Cardiac muscle cell (in vitro differentiated cells and primary cell): ENCODE data around the gene CLDN12. TPM values are rescaled to one million over a fixed set of nuclear protein-coding genes. Genes with fewer than 3 reads are reported as not detected.

Source experiments
- DNase-seq, 2 donors: peaks; one replicate each; pipeline versions ENCODE4 v3.0.0 to v3.0.0-alpha.2; 2010 to 2017; ENCODE audit warnings: low read depth in 1 of 2, low spot score in 1 of 2
- H3K27ac ChIP-seq: fragments of 200-600 bp; sonication (generic); 2 replicates; pipeline ENCODE4 v1.5.1; 2016
- H3K27me3 ChIP-seq: fragments of 200-600 bp; sonication (generic); 2 replicates; pipeline ENCODE4 v1.6.0; 2016; ENCODE audit warnings: control low read depth
- H3K36me3 ChIP-seq: fragments of 200-600 bp; sonication (generic); 2 replicates; pipeline ENCODE4 v1.5.1; 2016; ENCODE audit warnings: control low read depth
- H3K4me1 ChIP-seq: fragments of 200-600 bp; sonication (generic); 2 replicates; pipeline ENCODE4 v1.8.1; 2017; ENCODE audit warnings: low read depth, mild to moderate bottlenecking, mixed run types
- H3K4me3 ChIP-seq: fragments of 200-600 bp; sonication (generic); 2 replicates; pipeline ENCODE4 v1.5.1; 2016; ENCODE audit warnings: mild to moderate bottlenecking
- H3K9me3 ChIP-seq: fragments of 200-600 bp; sonication (generic); 2 replicates; pipeline ENCODE4 v1.5.1; 2017; ENCODE audit warnings: low read depth, mild to moderate bottlenecking, control low read depth
- polyA plus RNA-seq: library from polyadenylated mRNA; unstranded; fragments of >200 nt; fragmentation: Nextera tagmentation; extraction: Ambion mirVana; gene quantifications from 2 replicates; pipeline ENCODE4 v1.2.1, GENCODE V29; 2016
- total RNA-seq: library from RNA; depleted of rRNA; stranded (reverse); fragments of >200 nt; gene quantifications from 2 replicates; pipeline ENCODE4 v1.2.3, GENCODE V29; 2016
- TF ChIP-seq, protein P1 (sequence below): IDR thresholded peaks from 2 replicates; pipeline ENCODE4 v1.5.1; 2012; ENCODE audit warnings: low read depth, mild to moderate bottlenecking, low read length

Gene CLDN12
- total and polyA plus RNA-seq, 2 experiments from 2014 or later: 23.7 to 25.8 TPM

- DNase-seq: no peak
- H3K27me3 ChIP-seq: no peaks in the 10 kb centered on the region
- H3K36me3 ChIP-seq: peaks cover 12% of the 10 kb centered on the region
- no peak overlapping the region for H3K4me3 ChIP-seq
- TF ChIP-seq, protein P1, sequence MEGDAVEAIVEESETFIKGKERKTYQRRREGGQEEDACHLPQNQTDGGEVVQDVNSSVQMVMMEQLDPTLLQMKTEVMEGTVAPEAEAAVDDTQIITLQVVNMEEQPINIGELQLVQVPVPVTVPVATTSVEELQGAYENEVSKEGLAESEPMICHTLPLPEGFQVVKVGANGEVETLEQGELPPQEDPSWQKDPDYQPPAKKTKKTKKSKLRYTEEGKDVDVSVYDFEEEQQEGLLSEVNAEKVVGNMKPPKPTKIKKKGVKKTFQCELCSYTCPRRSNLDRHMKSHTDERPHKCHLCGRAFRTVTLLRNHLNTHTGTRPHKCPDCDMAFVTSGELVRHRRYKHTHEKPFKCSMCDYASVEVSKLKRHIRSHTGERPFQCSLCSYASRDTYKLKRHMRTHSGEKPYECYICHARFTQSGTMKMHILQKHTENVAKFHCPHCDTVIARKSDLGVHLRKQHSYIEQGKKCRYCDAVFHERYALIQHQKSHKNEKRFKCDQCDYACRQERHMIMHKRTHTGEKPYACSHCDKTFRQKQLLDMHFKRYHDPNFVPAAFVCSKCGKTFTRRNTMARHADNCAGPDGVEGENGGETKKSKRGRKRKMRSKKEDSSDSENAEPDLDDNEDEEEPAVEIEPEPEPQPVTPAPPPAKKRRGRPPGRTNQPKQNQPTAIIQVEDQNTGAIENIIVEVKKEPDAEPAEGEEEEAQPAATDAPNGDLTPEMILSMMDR: no peak
- H3K9me3 ChIP-seq: no peaks in the 10 kb centered on the region
- H3K4me1 ChIP-seq: no peaks in the 10 kb centered on the region
- H3K27ac ChIP-seq: no peak overlapping the region
Observed at GRCh38 chr7:90407484-90407821, 4.2 kb downstream of the CLDN12 start.

GRCh38 chr7:90408142-90408541 lies 4.9 kb downstream of the CLDN12 start:
- H3K9me3 ChIP-seq: no peaks in the 10 kb centered on the region
- no peaks in the 10 kb centered on the region for H3K4me1 ChIP-seq

DNA sequence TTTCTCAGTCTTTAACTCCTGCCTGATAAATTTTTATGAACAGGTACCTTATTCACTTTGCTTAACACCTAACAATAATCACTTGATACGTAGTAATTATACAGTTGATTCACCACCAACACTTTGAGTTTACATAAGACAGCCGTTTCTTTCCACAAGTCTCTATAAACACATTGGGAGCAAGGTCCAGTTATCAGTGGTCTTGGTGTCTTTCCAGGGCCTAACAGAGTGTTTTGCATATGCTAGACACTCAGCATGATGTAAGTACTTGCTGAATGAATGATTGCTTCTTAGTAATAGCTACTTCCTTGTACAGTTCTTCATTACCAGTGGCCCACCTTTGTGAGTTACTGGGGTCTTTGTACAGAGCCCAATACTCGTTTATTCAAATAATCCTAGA lies 6.4 kb downstream of the CLDN12 start:
- H3K36me3 ChIP-seq: peaks cover 26% of the 10 kb centered on the region
- H3K27me3 ChIP-seq: no peaks in the 10 kb centered on the region
- no peaks in the 10 kb centered on the region for H3K9me3 ChIP-seq
- DNase-seq: peak in 1 of 2 donors; percentile 13
- H3K27ac ChIP-seq: no peak overlapping the region
- no peaks in the 10 kb centered on the region for H3K4me1 ChIP-seq
- H3K4me3 ChIP-seq: no peak overlapping the region
- TF ChIP-seq, protein P1: no peak

More at GRCh38 chr7:90408142-90408541, 4.9 kb downstream of the CLDN12 start:
- TF ChIP-seq, protein P1: no peak
- Histone ChIP-seq H3K27me3 (no peaks in the 10 kb centered on the region), H3K27ac (no peak overlapping the region), H3K4me3 (no peak overlapping the region), H3K36me3 (peaks cover 17% of the 10 kb centered on the region)
- DNase-seq: no peak

DNA sequence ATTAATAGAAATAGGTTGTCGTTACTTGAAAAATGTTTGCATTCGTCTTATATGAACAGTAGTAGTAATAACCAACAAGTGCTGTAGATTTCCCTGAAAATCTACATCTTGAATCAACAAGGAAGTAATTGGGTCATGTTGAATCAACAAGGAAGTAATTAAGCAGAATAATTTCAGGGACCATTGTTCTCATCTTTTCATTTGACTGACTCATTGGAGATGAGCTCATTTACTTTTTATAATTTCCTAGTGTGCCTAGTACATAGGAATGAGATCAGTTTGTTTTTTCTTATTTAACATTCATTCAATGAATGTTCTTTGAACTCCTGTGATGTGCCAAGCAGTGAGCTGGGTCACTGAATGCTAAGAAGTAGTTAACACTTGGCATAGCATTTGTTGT lies 8.2 kb downstream of the CLDN12 start:
- DNase-seq: no peak
- TF ChIP-seq, protein P1: no peak
- H3K27me3 ChIP-seq: no peaks in the 10 kb centered on the region
- no peak overlapping the region for H3K27ac ChIP-seq
- no peaks in the 10 kb centered on the region for H3K9me3 ChIP-seq
- H3K36me3 ChIP-seq: peaks cover 20% of the 10 kb centered on the region
- no peak overlapping the region for H3K4me3 ChIP-seq
- H3K4me1 ChIP-seq: no peaks in the 10 kb centered on the region

DNA sequence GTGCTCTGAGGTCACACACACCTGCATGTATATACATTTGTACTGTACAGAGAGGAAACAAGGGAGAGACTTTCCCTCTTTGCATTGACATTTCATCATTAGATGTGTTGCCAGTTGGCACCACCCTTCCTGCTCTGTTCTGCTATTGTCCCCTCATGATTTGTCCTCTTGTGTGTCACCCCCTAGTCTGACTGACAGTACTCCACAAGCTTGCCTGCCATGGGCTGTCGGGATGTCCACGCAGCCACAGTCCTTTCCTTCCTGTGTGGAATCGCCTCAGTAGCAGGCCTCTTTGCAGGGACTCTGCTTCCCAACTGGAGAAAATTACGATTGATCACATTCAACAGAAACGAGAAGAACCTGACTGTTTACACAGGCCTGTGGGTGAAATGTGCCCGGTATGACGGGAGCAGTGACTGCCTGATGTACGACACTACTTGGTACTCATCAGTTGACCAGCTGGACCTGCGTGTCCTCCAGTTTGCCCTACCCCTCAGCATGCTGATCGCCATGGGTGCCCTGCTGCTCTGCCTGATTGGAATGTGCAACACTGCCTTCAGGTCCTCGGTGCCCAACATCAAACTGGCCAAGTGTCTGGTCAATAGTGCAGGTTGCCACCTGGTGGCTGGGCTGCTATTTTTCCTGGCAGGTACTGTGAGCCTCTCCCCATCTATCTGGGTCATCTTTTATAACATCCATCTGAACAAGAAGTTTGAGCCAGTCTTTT lies 9.4 kb downstream of the CLDN12 start:
- peak in 1 of 2 donors; percentile 13 for DNase-seq
- Histone ChIP-seq H3K27ac (no peak overlapping the region), H3K4me3 (no peak overlapping the region), H3K27me3 (no peaks in the 10 kb centered on the region), H3K36me3 (peaks cover 14% of the 10 kb centered on the region), H3K9me3 (no peaks in the 10 kb centered on the region), H3K4me1 (no peaks in the 10 kb centered on the region)
- TF ChIP-seq, protein P1: peak; percentile 32
